Measurements from ENCODE around the gene BTBD19.
A peak's percentile ranks its signal among the peaks of the same experiment; 100 is the strongest.
"Not testable (repeated sequence)": the region's sequence is repeated elsewhere in the genome, so short reads cannot be mapped to it uniquely, and the experiment has no call there.

Gene BTBD19

GRCh38 chr1:44788120-44788860, 20.0 kb upstream of the BTBD19 start, which contains the start of gene BEST4:
TSS of gene BEST4 (minus strand) at chr1:44788170. CDS start at chr1:44787705, 465 bp downstream.
- DNase-seq (ENCODE audit: low spot score): no peak

DNA sequence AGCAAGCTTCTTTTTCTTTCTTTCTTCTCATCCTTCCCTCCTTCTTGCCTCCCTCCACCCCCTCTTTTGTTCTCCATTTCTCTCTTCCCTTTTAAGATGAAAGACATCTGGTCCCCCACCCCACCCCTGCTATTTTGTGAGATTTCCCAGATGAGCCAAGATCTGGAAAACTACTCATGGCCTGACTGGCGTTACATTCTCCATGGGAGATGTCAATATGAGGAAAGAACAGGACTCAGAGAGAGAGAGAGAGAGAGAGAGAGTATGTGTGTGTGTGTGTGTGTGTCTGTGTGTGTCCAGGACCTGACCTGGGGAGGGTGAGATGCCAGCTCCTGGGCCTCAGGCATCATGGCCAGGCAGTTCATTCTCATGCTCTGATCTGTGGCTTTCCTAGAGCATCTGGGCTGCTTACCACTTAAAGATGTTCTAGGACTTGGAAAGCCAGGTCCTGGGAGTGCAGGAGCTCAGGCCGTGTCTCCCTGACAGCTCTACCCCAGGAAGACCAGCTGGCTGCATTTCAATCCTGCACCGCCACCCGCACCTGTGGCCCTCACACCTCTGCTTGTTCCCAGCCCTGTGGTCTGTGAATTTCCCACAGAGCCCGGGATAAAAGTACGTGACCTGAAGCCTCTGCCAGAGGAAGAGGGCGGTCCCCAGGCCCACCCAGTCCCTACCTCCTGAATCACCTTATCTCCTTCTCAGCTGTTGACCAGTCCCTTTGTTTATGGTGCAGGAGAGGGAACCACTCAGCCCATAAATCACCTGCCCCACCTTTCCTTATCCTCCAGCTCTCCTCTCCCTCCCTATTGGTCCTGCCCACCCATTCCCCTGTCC, 17.1 kb upstream of the BTBD19 start:
- no peak for DNase-seq (ENCODE audit: low spot score)

DNA sequence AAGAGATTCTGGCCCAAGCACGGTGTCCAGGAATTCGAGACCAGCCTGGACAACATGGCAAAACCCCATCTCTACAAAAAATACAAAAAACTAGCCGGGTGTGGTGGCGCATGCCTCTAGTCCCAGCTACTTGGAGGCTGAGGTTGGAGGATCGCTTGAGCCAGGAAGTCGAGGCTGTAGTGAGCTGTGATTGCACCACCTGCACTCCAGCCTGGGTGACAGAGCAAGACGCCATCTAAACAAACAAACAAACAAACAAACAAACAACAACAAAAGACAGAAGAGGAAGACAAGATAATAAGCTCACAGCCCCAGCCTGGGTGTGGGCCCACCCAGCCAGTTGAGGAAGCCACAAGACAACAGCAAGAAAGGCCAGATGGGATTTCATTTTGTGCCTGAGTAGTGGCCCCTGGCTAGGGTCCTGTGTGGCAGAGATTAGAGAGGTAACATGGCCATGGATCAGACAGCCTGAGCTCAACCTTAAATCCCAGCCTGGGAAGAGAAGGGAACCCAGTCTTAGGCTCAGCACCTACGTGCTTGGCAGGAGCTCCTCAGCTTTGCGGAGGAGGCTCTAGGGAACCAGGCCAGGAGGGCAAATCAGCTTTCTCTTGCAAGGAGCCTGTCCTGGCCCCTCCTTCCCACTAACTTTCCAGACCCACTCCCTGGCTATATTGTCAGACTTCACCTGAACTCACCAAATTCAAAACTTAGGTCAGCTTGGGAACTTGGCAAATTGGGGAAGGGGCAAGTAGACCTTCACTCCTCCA, 15.4 kb upstream of the BTBD19 start:
- DNase-seq (ENCODE audit: low spot score): no peak

- DNase-seq (ENCODE audit: low spot score): not testable (repeated sequence)
These were observed 10.4 kb upstream of the BTBD19 start for GRCh38 chr1:44797886-44798285.

GRCh38 chr1:44798481-44799365, 9.6 kb upstream of the BTBD19 start:
- DNase-seq (ENCODE audit: low spot score): no peak

- DNase-seq (ENCODE audit: low spot score): peak; percentile 96
These were observed 8.3 kb upstream of the BTBD19 start, which contains the start of gene PLK3 for GRCh38 chr1:44799770-44800584. TSS of gene PLK3 (plus strand) at chr1:44800377. CDS start at chr1:44800464, 87 bp downstream.

DNA sequence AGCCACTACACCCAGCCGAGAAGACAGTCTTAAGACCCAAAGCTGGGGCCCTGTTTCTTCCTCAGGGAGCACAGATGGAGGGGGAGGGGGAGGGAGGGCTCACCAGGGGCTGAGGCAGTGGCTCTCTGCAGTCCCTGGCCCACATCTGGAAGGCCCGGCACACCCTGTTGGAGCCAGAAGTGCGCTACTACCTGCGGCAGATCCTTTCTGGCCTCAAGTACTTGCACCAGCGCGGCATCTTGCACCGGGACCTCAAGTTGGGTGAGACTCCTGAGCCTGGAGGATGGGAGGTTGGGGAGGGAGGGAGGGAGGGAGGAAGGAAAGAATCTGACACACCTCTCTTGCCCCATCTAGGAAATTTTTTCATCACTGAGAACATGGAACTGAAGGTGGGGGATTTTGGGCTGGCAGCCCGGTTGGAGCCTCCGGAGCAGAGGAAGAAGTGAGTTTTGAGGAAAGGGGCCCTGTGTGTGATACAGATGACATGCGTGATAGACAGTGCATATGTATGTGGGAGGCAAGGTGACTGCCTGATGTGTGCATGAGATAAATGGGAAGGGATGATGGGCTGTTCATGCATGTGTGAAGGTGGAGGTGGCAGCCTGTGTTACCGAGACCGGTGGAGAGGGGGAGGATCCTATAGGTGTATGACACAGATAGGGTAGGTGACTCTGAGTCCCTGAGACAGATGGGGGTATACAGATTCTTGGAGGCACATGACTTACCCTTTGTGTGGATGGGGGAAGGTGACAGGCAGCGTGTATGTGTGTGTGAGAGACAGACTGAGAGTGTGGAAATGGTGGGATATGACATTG, 6.6 kb upstream of the BTBD19 start:
- no peak for DNase-seq (ENCODE audit: low spot score)

- DNase-seq (ENCODE audit: low spot score): no peak
These were observed 5.8 kb upstream of the BTBD19 start for GRCh38 chr1:44802306-44803061.

- no peak for DNase-seq (ENCODE audit: low spot score)
These were observed 5.3 kb upstream of the BTBD19 start for GRCh38 chr1:44803062-44803311.

DNA sequence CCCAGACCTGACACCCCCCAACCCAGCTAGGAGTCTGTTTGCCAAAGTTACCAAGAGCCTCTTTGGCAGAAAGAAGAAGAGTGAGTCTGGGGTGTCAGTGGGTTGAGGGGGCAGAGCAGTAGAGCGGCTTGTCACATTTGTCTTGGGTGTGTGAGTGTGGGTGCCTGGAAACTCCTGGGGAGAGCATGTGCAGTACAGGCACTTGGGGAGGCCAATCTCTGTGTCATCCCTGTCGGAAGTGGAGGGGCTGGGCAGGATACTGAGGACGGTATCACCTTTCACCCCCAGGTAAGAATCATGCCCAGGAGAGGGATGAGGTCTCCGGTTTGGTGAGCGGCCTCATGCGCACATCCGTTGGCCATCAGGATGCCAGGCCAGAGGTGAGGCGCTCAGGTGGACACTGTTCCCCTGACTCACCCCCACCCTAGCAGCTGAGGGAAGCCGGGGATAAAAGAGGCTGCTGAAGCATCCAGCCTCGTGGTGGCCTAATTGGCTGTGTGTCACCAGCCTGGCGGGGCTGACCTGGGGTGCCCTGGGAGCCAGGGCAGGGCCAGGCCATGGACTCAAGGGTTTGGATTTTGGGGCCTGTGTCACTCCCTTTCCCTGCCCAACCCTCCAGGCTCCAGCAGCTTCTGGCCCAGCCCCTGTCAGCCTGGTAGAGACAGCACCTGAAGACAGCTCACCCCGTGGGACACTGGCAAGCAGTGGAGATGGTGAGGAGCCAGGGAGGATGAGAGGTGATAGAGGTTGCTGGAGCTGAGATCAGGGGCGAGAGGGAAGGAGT, 4.8 kb upstream of the BTBD19 start:
- DNase-seq (ENCODE audit: low spot score): no peak

- no peak for DNase-seq (ENCODE audit: low spot score)
These were observed 2.9 kb upstream of the BTBD19 start for GRCh38 chr1:44805311-44806024.

DNA sequence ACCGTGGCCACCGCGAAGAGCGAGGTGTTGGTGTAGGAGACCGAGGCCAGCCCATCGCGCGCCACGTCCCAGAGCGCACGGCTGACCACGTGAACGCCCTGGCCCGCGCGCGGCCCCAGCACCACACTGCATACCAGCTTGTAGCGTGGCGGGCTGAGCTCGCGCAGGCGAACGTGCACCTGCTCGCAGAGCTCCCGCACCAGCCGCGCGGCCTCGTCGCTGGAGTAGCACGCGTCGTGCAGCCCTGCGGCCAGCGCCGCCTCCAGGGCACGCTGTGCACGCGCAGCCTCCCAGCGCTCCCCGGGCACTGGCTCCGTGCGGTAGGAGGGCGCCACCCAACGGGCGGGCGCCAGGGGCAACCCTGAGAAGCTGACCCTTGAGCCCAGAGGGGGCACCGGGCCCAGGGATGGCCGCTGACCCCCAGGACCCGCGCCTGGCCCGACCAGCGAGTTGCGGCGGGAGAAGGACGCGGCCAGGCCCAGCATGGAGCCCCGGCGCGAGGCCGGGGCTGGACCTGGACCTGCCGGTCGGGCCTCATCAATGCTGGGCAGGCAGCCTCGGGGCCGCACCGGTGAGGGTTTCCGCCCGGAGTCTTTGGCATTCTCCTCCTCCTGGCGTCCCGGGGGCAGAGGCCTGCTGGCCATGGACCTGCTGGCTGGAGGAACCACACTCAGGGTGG, 2.2 kb upstream of the BTBD19 start:
- no peak for DNase-seq (ENCODE audit: low spot score)

DNA sequence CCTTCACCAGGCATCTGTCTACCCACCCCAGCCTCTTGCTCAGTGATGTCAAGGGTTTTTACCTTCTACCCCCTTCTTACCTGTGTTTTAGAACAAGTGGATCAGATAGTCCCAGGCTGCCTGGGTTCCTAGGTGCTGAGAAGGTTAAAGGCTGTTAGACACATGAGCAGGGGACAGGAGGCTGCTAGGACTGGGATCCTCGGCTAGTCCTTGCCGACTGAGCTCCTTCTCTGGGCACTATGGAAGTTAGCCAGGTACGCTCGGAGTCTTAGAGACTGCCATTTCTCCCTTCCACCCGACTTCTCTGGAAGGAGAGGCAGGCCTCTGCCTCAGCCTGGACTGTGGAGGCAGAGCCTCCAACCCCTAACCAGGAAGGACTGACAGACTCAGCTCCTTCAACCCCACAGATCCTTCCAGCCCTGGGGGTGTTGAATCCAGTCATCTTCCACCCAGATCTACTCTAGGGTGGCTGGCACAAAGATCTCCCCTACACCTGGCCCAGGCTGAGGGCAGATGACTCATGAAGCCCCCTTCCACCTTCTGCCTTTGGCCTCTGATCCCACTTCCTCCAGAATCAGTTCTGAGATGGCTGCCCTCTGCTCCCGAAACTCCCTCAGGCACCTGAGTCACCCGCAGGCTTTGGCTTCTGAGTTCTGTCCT, 1.5 kb upstream of the BTBD19 start, which contains the start of gene DYNLT4:
Gene DYNLT4 (minus strand): TSS at position 648 of the 660 bp plus-strand sequence. CDS start 683 bp downstream, outside the sequence.
- DNase-seq (ENCODE audit: low spot score): no peak

GRCh38 chr1:44807364-44808062, 810 bp upstream of the BTBD19 start:
- DNase-seq (ENCODE audit: low spot score): peak; percentile 87

All from RKO (cell line).